ENCODE results near the gene CYB5RL. TPM values are rescaled to one million over a fixed set of nuclear protein-coding genes. Genes with fewer than 3 reads are reported as not detected.

The CYB5RL gene
- total and polyA plus RNA-seq, 2 of the 8 experiments (the other 6 are each of a cell fraction or from before 2014, with no cell fraction given): 13.2 to 14.1 TPM

DNA sequence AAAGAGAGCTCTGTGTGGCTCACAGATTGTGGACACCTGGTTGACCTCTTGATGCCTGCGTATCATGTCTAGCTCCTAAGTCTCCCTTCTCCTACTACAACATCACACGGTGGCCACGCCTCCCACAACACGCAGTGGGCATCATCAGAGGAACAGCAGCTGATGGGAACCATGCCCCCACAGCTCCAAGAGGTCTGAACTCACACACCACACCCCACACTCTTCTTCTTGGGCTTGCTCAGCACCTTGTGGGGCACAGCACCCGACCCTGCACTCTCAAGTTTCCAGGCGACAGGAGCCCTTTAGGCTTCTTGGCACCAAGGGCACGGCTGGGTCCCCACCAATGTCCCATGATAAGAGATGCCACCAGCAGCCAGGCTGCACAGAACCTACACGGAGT, 28.2 kb downstream of the CYB5RL start:
- no peak for FAIRE-seq
- Histone ChIP-seq H3K9ac (replicated peaks in 1 of 4; ENCODE audit: extremely low read depth in 1 of 4, low read depth in 3 of 4, low read length in 3 of 4) (no peak overlapping the region), H4K20me1 (replicated peaks in 1 of 2; ENCODE audit: control insufficient read depth in 1 of 2, insufficient read depth in 2 of 2, low read length in 2 of 2) (no peaks in the 10 kb centered on the region), H3K9me3 (ENCODE audit: insufficient read depth in 2 of 2, low read depth in 1 of 2, low read length in 1 of 2) (no peaks in the 10 kb centered on the region), H3K27ac (ENCODE audit: low read depth, low read length) (no peak overlapping the region), H4K91ac (replicated peaks; ENCODE audit: insufficient read length, low read length) (no peak overlapping the region), H4K5ac (ENCODE audit: insufficient read length, low read depth, low read length) (no peak overlapping the region), H3K18ac (ENCODE audit: extremely low read depth, low read length) (no peak overlapping the region), H3K27me3 (replicated peaks in 1 of 4; ENCODE audit: control insufficient read depth in 3 of 4, extremely low read depth in 1 of 4, insufficient read depth in 3 of 4, low read length in 3 of 4) (no peaks in the 10 kb centered on the region), H2BK120ac (replicated peaks; ENCODE audit: low read depth, low read length) (no peak overlapping the region), H3K79me1 (ENCODE audit: low read depth, low read length) (no peaks in the 10 kb centered on the region), H2BK12ac (ENCODE audit: low read depth, low read length) (no peak overlapping the region), H3K23ac (ENCODE audit: insufficient read length) (no peak overlapping the region), H2AFZ (ENCODE audit: low read length) (no peak overlapping the region), H2BK5ac (ENCODE audit: low read depth, low read length) (no peak overlapping the region; the same call in 1 of the 2 replicates), H2BK20ac (ENCODE audit: low read length) (no peak overlapping the region), H2AK5ac (ENCODE audit: low read depth, low read length) (no peak overlapping the region), H3K4me2 (ENCODE audit: insufficient read depth in 1 of 2, low read depth in 2 of 2, low read length in 2 of 2) (no peak overlapping the region), H3K4ac (replicated peaks; ENCODE audit: insufficient read length, low read depth, low read length) (no peak overlapping the region), H3K56ac (replicated peaks; ENCODE audit: insufficient read length, low read depth, low read length) (no peak overlapping the region), H3K4me1 (replicated peaks in 1 of 4; ENCODE audit: control insufficient read depth in 3 of 4, insufficient read depth in 4 of 4, low read length in 3 of 4) (peaks cover 0 to 7% (median 0%) of the 10 kb centered on the region in 4 experiments; a peak in 1 of 7 replicates), H2BK15ac (ENCODE audit: low read length) (no peak overlapping the region), H3K23me2 (ENCODE audit: low read depth, low read length) (no peaks in the 10 kb centered on the region), H3K36me3 (ENCODE audit: control insufficient read depth in 2 of 4, insufficient read depth in 4 of 4, low read length in 3 of 4) (no peaks in the 10 kb centered on the region), H3K14ac (ENCODE audit: insufficient read length) (no peak overlapping the region), H4K8ac (ENCODE audit: extremely low read depth, insufficient read depth, low read length) (no peak overlapping the region), H3K4me3 (ENCODE audit: extremely low read depth in 1 of 4, insufficient read depth in 2 of 4, low read depth in 3 of 4, low read length in 4 of 4) (no peak overlapping the region), H3K79me2 (ENCODE audit: control insufficient read depth in 1 of 2, insufficient read depth in 2 of 2, low read length in 2 of 2) (no peaks in the 10 kb centered on the region)
- DNase-seq (ENCODE audit: low read depth in 1 of 2, low spot score in 2 of 2): no peak
- WGBS, 2 experiments (ENCODE audit: extremely low coverage in 1 of 2, insufficient coverage in 1 of 2, insufficient read length in 1 of 2, insufficient replicate concordance in 2 of 2, low coverage in 1 of 2, low lambda C conversion rate in 2 of 2, missing lambda C conversion rate in 1 of 2): 88% methylated on average over 8 of the region's 8 CpGs; no CpG with 5 or more reads in 1 of the 2 experiments
- CTCF ChIA-PET (ENCODE audit: partially characterized antibody): interaction anchor here (1.1 to 2.3 kb wide), 3 partner anchors 9 to 10 kb away, joined by 5 to 9 read pairs (median 7); no protein-coding TSS in a partner anchor
- POLR2A ChIA-PET (ENCODE audit: partially characterized antibody): interaction anchor here (0.7 to 1.4 kb wide), 4 partner anchors 15 to 848 kb away, joined by 3 to 4 read pairs (median 3); no protein-coding TSS in a partner anchor
- TF ChIP-seq JUND (IDR thresholded peaks at IDR 0.05; ENCODE audit: low read length): no peak
- TF ChIP-seq SIRT6 (IDR thresholded peaks at IDR 0.05; ENCODE audit: low read length): no peak
- TF ChIP-seq SIN3A (conservative IDR thresholded peaks at IDR 0.05 in 1 of 2, IDR thresholded peaks at IDR 0.05 in 1 of 2; ENCODE audit: low read depth in 1 of 2, low read length in 2 of 2): no peak
- TF ChIP-seq TEAD4 (IDR thresholded peaks at IDR 0.05; ENCODE audit: low read depth, low read length): no peak
- TF ChIP-seq, protein P1, sequence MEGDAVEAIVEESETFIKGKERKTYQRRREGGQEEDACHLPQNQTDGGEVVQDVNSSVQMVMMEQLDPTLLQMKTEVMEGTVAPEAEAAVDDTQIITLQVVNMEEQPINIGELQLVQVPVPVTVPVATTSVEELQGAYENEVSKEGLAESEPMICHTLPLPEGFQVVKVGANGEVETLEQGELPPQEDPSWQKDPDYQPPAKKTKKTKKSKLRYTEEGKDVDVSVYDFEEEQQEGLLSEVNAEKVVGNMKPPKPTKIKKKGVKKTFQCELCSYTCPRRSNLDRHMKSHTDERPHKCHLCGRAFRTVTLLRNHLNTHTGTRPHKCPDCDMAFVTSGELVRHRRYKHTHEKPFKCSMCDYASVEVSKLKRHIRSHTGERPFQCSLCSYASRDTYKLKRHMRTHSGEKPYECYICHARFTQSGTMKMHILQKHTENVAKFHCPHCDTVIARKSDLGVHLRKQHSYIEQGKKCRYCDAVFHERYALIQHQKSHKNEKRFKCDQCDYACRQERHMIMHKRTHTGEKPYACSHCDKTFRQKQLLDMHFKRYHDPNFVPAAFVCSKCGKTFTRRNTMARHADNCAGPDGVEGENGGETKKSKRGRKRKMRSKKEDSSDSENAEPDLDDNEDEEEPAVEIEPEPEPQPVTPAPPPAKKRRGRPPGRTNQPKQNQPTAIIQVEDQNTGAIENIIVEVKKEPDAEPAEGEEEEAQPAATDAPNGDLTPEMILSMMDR (IDR thresholded peaks at IDR 0.05; ENCODE audit: control extremely low read depth in 1 of 3, insufficient read depth in 1 of 3, low read depth in 1 of 3, low read length in 3 of 3): no peak
- no peak for TF ChIP-seq KDM5A (IDR thresholded peaks at IDR 0.05; ENCODE audit: low read length)
- TF ChIP-seq, protein P2, sequence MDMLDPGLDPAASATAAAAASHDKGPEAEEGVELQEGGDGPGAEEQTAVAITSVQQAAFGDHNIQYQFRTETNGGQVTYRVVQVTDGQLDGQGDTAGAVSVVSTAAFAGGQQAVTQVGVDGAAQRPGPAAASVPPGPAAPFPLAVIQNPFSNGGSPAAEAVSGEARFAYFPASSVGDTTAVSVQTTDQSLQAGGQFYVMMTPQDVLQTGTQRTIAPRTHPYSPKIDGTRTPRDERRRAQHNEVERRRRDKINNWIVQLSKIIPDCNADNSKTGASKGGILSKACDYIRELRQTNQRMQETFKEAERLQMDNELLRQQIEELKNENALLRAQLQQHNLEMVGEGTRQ (IDR thresholded peaks at IDR 0.05; ENCODE audit: low read length): no peak
- TF ChIP-seq ASH2L (IDR thresholded peaks at IDR 0.05; ENCODE audit: low read length): no peak
- TF ChIP-seq GABPA (IDR thresholded peaks at IDR 0.05; ENCODE audit: borderline replicate concordance, insufficient read depth, low read length): no peak
- no peak for TF ChIP-seq SAP30 (IDR thresholded peaks at IDR 0.05; ENCODE audit: insufficient read depth, insufficient replicate concordance, low read length)

All from H1 (cell line).